GM04504 (cell line): ENCODE data around the gene PLXNA4.
"Not testable (repeated sequence)": the region's sequence is repeated elsewhere in the genome, so short reads cannot be mapped to it uniquely, and the experiment has no call there.

Experiments used
- DNase-seq: peaks from one replicate; pipeline ENCODE4 v3.0.0-alpha.2; 2012; ENCODE audit warnings: low read depth

The PLXNA4 gene

GRCh38 chr7:132197772-132198171, 378.5 kb downstream of the PLXNA4 start:
- no peak for DNase-seq

- DNase-seq = no peak
Measured at GRCh38 chr7:132193898-132194297, 382.4 kb downstream of the PLXNA4 start.

GRCh38 chr7:132192809-132193208, 383.5 kb downstream of the PLXNA4 start:
- no peak for DNase-seq

- DNase-seq = no peak
Measured at GRCh38 chr7:132191418-132191817, 384.9 kb downstream of the PLXNA4 start.

- no peak for DNase-seq
Measured at GRCh38 chr7:132190683-132191082, 385.6 kb downstream of the PLXNA4 start.

GRCh38 chr7:132189881-132190280, 386.4 kb downstream of the PLXNA4 start:
- no peak for DNase-seq

GRCh38 chr7:132187869-132188789, 388.1 kb downstream of the PLXNA4 start:
- DNase-seq = no peak

- no peak for DNase-seq
Measured at GRCh38 chr7:132187391-132187790, 388.9 kb downstream of the PLXNA4 start.

GRCh38 chr7:132185150-132185549, 391.1 kb downstream of the PLXNA4 start:
- no peak for DNase-seq

GRCh38 chr7:132183781-132184380, 392.4 kb downstream of the PLXNA4 start:
- no peak for DNase-seq

- DNase-seq = no peak
Measured at GRCh38 chr7:132182992-132183391, 393.3 kb downstream of the PLXNA4 start.

GRCh38 chr7:132181946-132182685, 394.2 kb downstream of the PLXNA4 start:
- DNase-seq = no peak

GRCh38 chr7:132181371-132181770, 394.9 kb downstream of the PLXNA4 start:
- no peak for DNase-seq

- no peak for DNase-seq
Measured at GRCh38 chr7:132180481-132180880, 395.8 kb downstream of the PLXNA4 start.

- no peak for DNase-seq
Measured at GRCh38 chr7:132179681-132180080, 396.6 kb downstream of the PLXNA4 start.

GRCh38 chr7:132179080-132179430, 397.2 kb downstream of the PLXNA4 start:
- no peak for DNase-seq

- DNase-seq = not testable (repeated sequence)
Measured at GRCh38 chr7:132178402-132179079, 397.7 kb downstream of the PLXNA4 start.

GRCh38 chr7:132177708-132178401, 398.4 kb downstream of the PLXNA4 start:
- no peak for DNase-seq

GRCh38 chr7:132176719-132177118, 399.6 kb downstream of the PLXNA4 start:
- DNase-seq = no peak

GRCh38 chr7:132171130-132171576, 405.1 kb downstream of the PLXNA4 start:
- DNase-seq = no peak

- DNase-seq = no peak
Measured at GRCh38 chr7:132169730-132170129, 406.5 kb downstream of the PLXNA4 start.

GRCh38 chr7:132168239-132168638, 408.0 kb downstream of the PLXNA4 start:
- DNase-seq = no peak
